Measurements from ENCODE around the gene GBX1. TPM values are rescaled to one million over a fixed set of nuclear protein-coding genes. Genes with fewer than 3 reads are reported as not detected.
A peak's percentile ranks its signal among the peaks of the same experiment; 100 is the strongest.

GBX1 gene
- total RNA-seq, 3 donors from 2014 or later (not counting 1 experiment from before 2014, with no cell fraction given), result not detected

DNA sequence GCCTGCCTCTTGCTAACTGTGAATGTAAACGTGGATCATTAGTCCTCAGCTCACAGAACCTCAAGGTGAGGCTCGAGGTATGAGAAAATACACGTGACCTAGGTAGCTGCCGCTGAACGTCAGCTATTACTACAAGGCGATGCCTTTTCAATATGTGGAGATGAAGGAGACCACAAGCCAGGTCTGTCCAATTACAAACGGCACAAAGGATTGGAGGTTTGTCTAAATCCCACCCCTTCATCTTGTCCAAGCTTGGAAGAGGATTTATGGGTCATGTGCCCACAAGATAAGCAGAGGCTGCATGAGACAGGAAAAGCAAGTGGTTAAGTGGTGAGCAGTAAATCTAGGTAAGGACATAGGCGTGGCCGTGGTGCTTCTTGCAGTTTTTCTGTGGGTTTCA is 39.4 kb upstream of the GBX1 start:
- Mint-ChIP-seq H3K4me1 (peaks cover 22% of the 10 kb centered on the region in 2 donors), H3K36me3 (no peaks in the 10 kb centered on the region), H3K27ac (peak overlapping the region; percentile 2 to 72), H3K9me3 (no peaks in the 10 kb centered on the region), H3K27me3 (ENCODE audit: low read depth in 2 of 2) (peaks cover 0 to 9% of the 10 kb centered on the region in 2 donors), H3K4me3 (peak overlapping the region; percentile 54)
- Histone ChIP-seq H3K36me3 (ENCODE audit: control insufficient read depth, insufficient read depth, low read length) (no peaks in the 10 kb centered on the region), H3K4me3 (ENCODE audit: low read length) (no peak overlapping the region), H3K27ac (ENCODE audit: low read length) (peak overlapping the region; percentile 64), H3K27me3 (ENCODE audit: control insufficient read depth, insufficient read depth, low read length) (no peaks in the 10 kb centered on the region), H3K4me1 (ENCODE audit: control insufficient read depth, insufficient read depth, low read length) (peaks cover 24% of the 10 kb centered on the region), H3K9me3 (ENCODE audit: control insufficient read depth, insufficient read depth, low read length) (no peaks in the 10 kb centered on the region)
- 5% methylated on average over 8 of the region's 9 CpGs for WGBS (ENCODE audit: insufficient coverage)
- peak; percentile 33 to 69 (median 58) for ATAC-seq
- DNase-seq, result peak in 1 of 2 donors; percentile 69
- intact Hi-C loops (cut with micrococcal nuclease), result no loop called here
- TF ChIP-seq, protein P1, sequence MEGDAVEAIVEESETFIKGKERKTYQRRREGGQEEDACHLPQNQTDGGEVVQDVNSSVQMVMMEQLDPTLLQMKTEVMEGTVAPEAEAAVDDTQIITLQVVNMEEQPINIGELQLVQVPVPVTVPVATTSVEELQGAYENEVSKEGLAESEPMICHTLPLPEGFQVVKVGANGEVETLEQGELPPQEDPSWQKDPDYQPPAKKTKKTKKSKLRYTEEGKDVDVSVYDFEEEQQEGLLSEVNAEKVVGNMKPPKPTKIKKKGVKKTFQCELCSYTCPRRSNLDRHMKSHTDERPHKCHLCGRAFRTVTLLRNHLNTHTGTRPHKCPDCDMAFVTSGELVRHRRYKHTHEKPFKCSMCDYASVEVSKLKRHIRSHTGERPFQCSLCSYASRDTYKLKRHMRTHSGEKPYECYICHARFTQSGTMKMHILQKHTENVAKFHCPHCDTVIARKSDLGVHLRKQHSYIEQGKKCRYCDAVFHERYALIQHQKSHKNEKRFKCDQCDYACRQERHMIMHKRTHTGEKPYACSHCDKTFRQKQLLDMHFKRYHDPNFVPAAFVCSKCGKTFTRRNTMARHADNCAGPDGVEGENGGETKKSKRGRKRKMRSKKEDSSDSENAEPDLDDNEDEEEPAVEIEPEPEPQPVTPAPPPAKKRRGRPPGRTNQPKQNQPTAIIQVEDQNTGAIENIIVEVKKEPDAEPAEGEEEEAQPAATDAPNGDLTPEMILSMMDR (IDR thresholded peaks at IDR 0.05), result no peak

- no peaks in the 10 kb centered on the region for H3K36me3 Mint-ChIP-seq
- H3K4me1 ChIP-seq (ENCODE audit: control insufficient read depth, insufficient read depth, low read length), result peaks cover 24% of the 10 kb centered on the region
- no peaks in the 10 kb centered on the region for H3K9me3 ChIP-seq (ENCODE audit: control insufficient read depth, insufficient read depth, low read length)
- TF ChIP-seq, protein P1 (IDR thresholded peaks at IDR 0.05), result no peak
- DNase-seq, result no peak
- H3K4me3 Mint-ChIP-seq, result peak overlapping the region; percentile 46
- intact Hi-C loops (cut with micrococcal nuclease), result no loop called here
- peaks cover 22% of the 10 kb centered on the region in 2 donors for H3K4me1 Mint-ChIP-seq
- WGBS (ENCODE audit: insufficient coverage), result 93% methylated on average over 3 of the region's 6 CpGs
- no peaks in the 10 kb centered on the region for H3K9me3 Mint-ChIP-seq
- H3K36me3 ChIP-seq (ENCODE audit: control insufficient read depth, insufficient read depth, low read length), result no peaks in the 10 kb centered on the region
- H3K4me3 ChIP-seq (ENCODE audit: low read length), result no peak overlapping the region
- no peak overlapping the region for H3K27ac Mint-ChIP-seq
- H3K27me3 ChIP-seq (ENCODE audit: control insufficient read depth, insufficient read depth, low read length), result no peaks in the 10 kb centered on the region
- no peak overlapping the region for H3K27ac ChIP-seq (ENCODE audit: low read length)
- no peak for ATAC-seq
- H3K27me3 Mint-ChIP-seq (ENCODE audit: low read depth in 2 of 2), result peaks cover 0 to 9% of the 10 kb centered on the region in 2 donors
Observed at GRCh38 chr7:151205730-151206129, 38.2 kb upstream of the GBX1 start.

DNA sequence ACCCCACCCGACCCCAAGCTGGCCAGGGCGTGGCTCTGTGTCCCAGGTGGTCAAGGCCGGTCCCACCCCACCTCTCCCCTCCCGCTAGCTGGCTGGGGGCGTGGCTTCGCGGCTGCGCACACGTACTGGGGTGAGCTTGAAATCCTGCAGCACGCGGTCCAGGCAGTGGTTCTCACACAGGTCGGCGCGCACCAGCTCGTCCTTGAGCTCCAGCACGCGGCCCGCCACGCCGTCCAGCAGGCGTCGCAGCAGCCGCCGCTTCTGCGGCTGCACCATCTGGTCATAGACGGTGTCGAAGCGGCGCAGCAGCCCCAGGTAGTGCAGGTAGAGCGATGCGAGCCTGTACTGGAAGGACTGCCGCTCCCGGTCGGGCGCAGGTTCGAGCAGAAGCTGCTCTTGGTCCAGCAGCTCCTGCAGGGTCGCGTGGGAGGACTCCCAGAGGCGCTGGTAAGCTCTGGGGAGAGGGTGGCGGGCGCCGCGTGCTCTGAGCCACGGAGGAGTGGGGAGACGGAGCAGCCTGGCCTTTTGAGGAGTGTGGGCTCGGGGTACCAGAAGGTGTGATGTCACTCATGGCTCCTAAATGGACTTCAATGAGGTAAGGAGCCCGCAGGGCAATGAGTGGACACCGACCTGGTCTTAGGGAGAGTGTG is 37.0 kb upstream of the GBX1 start:
- Histone ChIP-seq H3K36me3 (ENCODE audit: control insufficient read depth, insufficient read depth, low read length) (no peaks in the 10 kb centered on the region), H3K27ac (ENCODE audit: low read length) (no peak overlapping the region), H3K4me3 (ENCODE audit: low read length) (no peak overlapping the region), H3K27me3 (ENCODE audit: control insufficient read depth, insufficient read depth, low read length) (no peaks in the 10 kb centered on the region), H3K9me3 (ENCODE audit: control insufficient read depth, insufficient read depth, low read length) (no peaks in the 10 kb centered on the region), H3K4me1 (ENCODE audit: control insufficient read depth, insufficient read depth, low read length) (peaks cover 24% of the 10 kb centered on the region)
- Mint-ChIP-seq H3K4me3 (no peak overlapping the region), H3K9me3 (no peaks in the 10 kb centered on the region), H3K27ac (no peak overlapping the region), H3K27me3 (ENCODE audit: low read depth in 2 of 2) (peaks cover 0 to 9% of the 10 kb centered on the region in 2 donors), H3K4me1 (peaks cover 22% of the 10 kb centered on the region in 2 donors), H3K36me3 (no peaks in the 10 kb centered on the region)
- WGBS (ENCODE audit: insufficient coverage), result 81% methylated on average over 48 of the region's 48 CpGs
- ATAC-seq, result no peak
- TF ChIP-seq, protein P1 (IDR thresholded peaks at IDR 0.05), result no peak
- no peak for DNase-seq
- intact Hi-C loops (cut with micrococcal nuclease), result no loop called here

- no peak overlapping the region for H3K4me3 Mint-ChIP-seq
- no peak overlapping the region for H3K27ac Mint-ChIP-seq
- H3K27ac ChIP-seq (ENCODE audit: low read length), result no peak overlapping the region
- H3K27me3 ChIP-seq (ENCODE audit: control insufficient read depth, insufficient read depth, low read length), result no peaks in the 10 kb centered on the region
- peaks cover 0 to 9% of the 10 kb centered on the region in 2 donors for H3K27me3 Mint-ChIP-seq (ENCODE audit: low read depth in 2 of 2)
- H3K9me3 ChIP-seq (ENCODE audit: control insufficient read depth, insufficient read depth, low read length), result no peaks in the 10 kb centered on the region
- peaks cover 20% of the 10 kb centered on the region for H3K4me1 ChIP-seq (ENCODE audit: control insufficient read depth, insufficient read depth, low read length)
- no peaks in the 10 kb centered on the region for H3K36me3 ChIP-seq (ENCODE audit: control insufficient read depth, insufficient read depth, low read length)
- no peaks in the 10 kb centered on the region for H3K36me3 Mint-ChIP-seq
- H3K9me3 Mint-ChIP-seq, result no peaks in the 10 kb centered on the region
- TF ChIP-seq, protein P1 (IDR thresholded peaks at IDR 0.05), result no peak
- H3K4me3 ChIP-seq (ENCODE audit: low read length), result no peak overlapping the region
- ATAC-seq (no peak), DNase-seq (no peak)
- peaks cover 20% of the 10 kb centered on the region in 2 donors for H3K4me1 Mint-ChIP-seq
- WGBS (ENCODE audit: insufficient coverage), result 99% methylated on average over 9 of the region's 9 CpGs
- intact Hi-C loops (cut with micrococcal nuclease), result no loop called here
Observed at GRCh38 chr7:151202836-151203235, 35.3 kb upstream of the GBX1 start.
